Globus pallidus (tissue), 1 donor: Measurements from ENCODE around the gene KIF5B.
A peak's percentile ranks its signal among the peaks of the same experiment; 100 is the strongest.
"Not testable (repeated sequence)": the region's sequence is repeated elsewhere in the genome, so short reads cannot be mapped to it uniquely, and the experiment has no call there.

ENCODE experiments used
- DNase-seq: peaks from one replicate; pipeline ENCODE4 v3.0.0-alpha.2; 2015; ENCODE audit warnings: low spot score

The KIF5B gene

GRCh38 chr10:32007026-32007425, 49.2 kb downstream of the KIF5B start:
- DNase-seq: no peak

GRCh38 chr10:32005050-32005449, 51.2 kb downstream of the KIF5B start:
- peak; percentile 41 for DNase-seq

GRCh38 chr10:32004161-32004591, 52.0 kb downstream of the KIF5B start:
- DNase-seq: peak; percentile 42

GRCh38 chr10:32002531-32002930, 53.7 kb downstream of the KIF5B start:
- DNase-seq: no peak

- no peak for DNase-seq
Observed at GRCh38 chr10:32000937-32001336, 55.3 kb downstream of the KIF5B start.

GRCh38 chr10:31999836-32000235, 56.4 kb downstream of the KIF5B start:
- DNase-seq: peak; percentile 21

- DNase-seq: no peak
Observed at GRCh38 chr10:31999070-31999660, 57.1 kb downstream of the KIF5B start.

- no peak for DNase-seq
Observed at GRCh38 chr10:31994926-31995325, 61.3 kb downstream of the KIF5B start.

- no peak for DNase-seq
Observed at GRCh38 chr10:31990937-31991336, 65.3 kb downstream of the KIF5B start.

GRCh38 chr10:31987786-31988185, 68.4 kb downstream of the KIF5B start:
- DNase-seq: not testable (repeated sequence)

- DNase-seq: no peak
Observed at GRCh38 chr10:31982111-31982510, 74.1 kb downstream of the KIF5B start.

GRCh38 chr10:31980471-31980870, 75.8 kb downstream of the KIF5B start:
- no peak for DNase-seq

- DNase-seq: not testable (repeated sequence)
Observed at GRCh38 chr10:31979071-31979470, 77.2 kb downstream of the KIF5B start.

GRCh38 chr10:31978156-31978483, 78.1 kb downstream of the KIF5B start:
- no peak for DNase-seq

- DNase-seq: peak; percentile 80
Observed at GRCh38 chr10:31977440-31978155, 78.6 kb downstream of the KIF5B start.

- DNase-seq: no peak
Observed at GRCh38 chr10:31975157-31975765, 81.0 kb downstream of the KIF5B start.

GRCh38 chr10:31974434-31975124, 81.6 kb downstream of the KIF5B start:
- no peak for DNase-seq

GRCh38 chr10:31972519-31973041, 83.6 kb downstream of the KIF5B start:
- no peak for DNase-seq

GRCh38 chr10:31969847-31970246, 86.4 kb downstream of the KIF5B start:
- DNase-seq: not testable (repeated sequence)

- DNase-seq: no peak
Observed at GRCh38 chr10:31963589-31963980, 92.6 kb downstream of the KIF5B start.

- DNase-seq: no peak
Observed at GRCh38 chr10:31962826-31963588, 93.2 kb downstream of the KIF5B start.
